SU-DHL-6 (cell line): ENCODE measurements around the gene ARHGEF38.

ENCODE experiments used
- H2AFZ ChIP-seq: fragments of 200-600 bp; sonication (generic); 2 replicates; pipeline ENCODE4 v1.6.1; 2014; ENCODE audit warnings: low read depth, mild to moderate bottlenecking, moderate library complexity, mixed read lengths, antibody characterized with exemption, low read length; ENCODE audit not compliant: severe bottlenecking
- H3F3A ChIP-seq: fragments of 200-600 bp; shearing (Covaris generic); 2 replicates; pipeline ENCODE4 v1.6.0; 2016; ENCODE audit warnings: antibody characterized with exemption, mild to moderate bottlenecking; ENCODE audit not compliant: insufficient read depth
- H3K27ac ChIP-seq: fragments of 200-600 bp; sonication (generic); 2 replicates; pipeline ENCODE4 v1.5.1; 2016; ENCODE audit warnings: low read depth, mild to moderate bottlenecking, low read length, moderate library complexity, mixed read lengths
- H3K27me3 ChIP-seq: fragments of 200-600 bp; sonication (generic), shearing (Covaris generic); 2 replicates; pipeline ENCODE4 v1.6.0; 2014; ENCODE audit warnings: mild to moderate bottlenecking, low read length
- H3K36me3 ChIP-seq: fragments of 200-600 bp; sonication (generic); 2 replicates; pipeline ENCODE4 v1.6.1; 2014; ENCODE audit warnings: mild to moderate bottlenecking, low read length, mixed read lengths
- H3K4me2 ChIP-seq: fragments of 300-600, 200-600 bp; shearing (Covaris generic), sonication (generic); 2 replicates; pipeline ENCODE4 v1.6.0; 2014; ENCODE audit warnings: low read length, low read depth, mild to moderate bottlenecking; ENCODE audit not compliant: poor library complexity, severe bottlenecking
- H3K4me3 ChIP-seq: fragments of 200-600 bp; sonication (generic); 2 replicates; pipeline ENCODE4 v1.5.1; 2014; ENCODE audit warnings: antibody characterized with exemption, low read length, mild to moderate bottlenecking, mixed read lengths; ENCODE audit not compliant: insufficient read depth, poor library complexity, severe bottlenecking
- H3K79me2 ChIP-seq: fragments of 200-600 bp; sonication (generic); 2 replicates; pipeline ENCODE4 v1.6.1; 2014; ENCODE audit warnings: mild to moderate bottlenecking, low read length, moderate library complexity; ENCODE audit not compliant: insufficient read depth
- H3K9ac ChIP-seq: fragments of 200-600 bp; sonication (generic); 2 replicates; pipeline ENCODE4 v1.7.0; 2014; ENCODE audit warnings: mild to moderate bottlenecking, low read length
- H3K9me2 ChIP-seq: fragments of 200-600 bp; sonication (generic); replicated peaks from 2 replicates; pipeline ENCODE4 v1.6.1; 2014; ENCODE audit warnings: low read length; ENCODE audit not compliant: insufficient read depth
- H3K9me3 ChIP-seq: fragments of 200-600 bp; sonication (generic); 2 replicates; pipeline ENCODE4 v1.6.1; 2014; ENCODE audit warnings: low read length, mixed read lengths; ENCODE audit not compliant: insufficient read depth
- H4K20me1 ChIP-seq: fragments of 200-600 bp; sonication (generic); 2 replicates; pipeline ENCODE4 v1.6.1; 2014; ENCODE audit warnings: low read depth, mild to moderate bottlenecking, antibody characterized with exemption, low read length, moderate library complexity, mixed read lengths
- EZH2phosphoT487 ChIP-seq: fragments of 200-600 bp; sonication (generic), shearing (Covaris generic); conservative IDR thresholded peaks from 2 replicates; pipeline ENCODE4 v1.6.1; 2018; ENCODE audit warnings: mild to moderate bottlenecking, antibody characterized with exemption, low read length, moderate library complexity, mixed read lengths
- TF ChIP-seq, protein P1 (sequence below): fragments of 200-600 bp; sonication (generic); IDR thresholded peaks from one replicate; pipeline ENCODE4 v1.5.1; 2017; ENCODE audit warnings: antibody characterized with exemption, mild to moderate bottlenecking, low read length, moderate library complexity; ENCODE audit not compliant: insufficient read depth, poor library complexity, severe bottlenecking

Gene ARHGEF38

DNA sequence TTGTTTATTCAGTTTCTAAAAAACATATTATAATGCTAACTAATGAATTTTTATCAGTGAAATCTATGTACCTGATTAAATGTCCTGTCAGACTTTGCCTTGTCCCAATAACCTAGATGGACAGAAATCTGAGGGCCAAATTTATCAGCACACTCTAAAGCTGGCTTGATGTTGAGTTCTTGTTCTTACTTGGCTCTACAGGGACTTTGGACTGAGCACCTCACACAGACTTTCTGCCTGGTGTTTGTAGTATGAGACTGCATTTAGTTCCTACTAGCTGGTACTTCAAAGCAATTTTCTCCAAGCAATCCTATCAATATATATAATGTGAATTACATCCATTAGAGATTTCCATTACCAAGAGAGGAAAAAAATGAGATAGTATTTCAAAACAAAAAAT, 118.3 kb downstream of the ARHGEF38 start:
- no peaks in the 10 kb centered on the region for H3K9me3 ChIP-seq
- H3F3A ChIP-seq = no peaks in the 10 kb centered on the region
- H3K9ac ChIP-seq = no peak overlapping the region
- H3K9me2 ChIP-seq = no peaks in the 10 kb centered on the region
- no peak overlapping the region for H3K4me2 ChIP-seq
- TF ChIP-seq, protein P1, sequence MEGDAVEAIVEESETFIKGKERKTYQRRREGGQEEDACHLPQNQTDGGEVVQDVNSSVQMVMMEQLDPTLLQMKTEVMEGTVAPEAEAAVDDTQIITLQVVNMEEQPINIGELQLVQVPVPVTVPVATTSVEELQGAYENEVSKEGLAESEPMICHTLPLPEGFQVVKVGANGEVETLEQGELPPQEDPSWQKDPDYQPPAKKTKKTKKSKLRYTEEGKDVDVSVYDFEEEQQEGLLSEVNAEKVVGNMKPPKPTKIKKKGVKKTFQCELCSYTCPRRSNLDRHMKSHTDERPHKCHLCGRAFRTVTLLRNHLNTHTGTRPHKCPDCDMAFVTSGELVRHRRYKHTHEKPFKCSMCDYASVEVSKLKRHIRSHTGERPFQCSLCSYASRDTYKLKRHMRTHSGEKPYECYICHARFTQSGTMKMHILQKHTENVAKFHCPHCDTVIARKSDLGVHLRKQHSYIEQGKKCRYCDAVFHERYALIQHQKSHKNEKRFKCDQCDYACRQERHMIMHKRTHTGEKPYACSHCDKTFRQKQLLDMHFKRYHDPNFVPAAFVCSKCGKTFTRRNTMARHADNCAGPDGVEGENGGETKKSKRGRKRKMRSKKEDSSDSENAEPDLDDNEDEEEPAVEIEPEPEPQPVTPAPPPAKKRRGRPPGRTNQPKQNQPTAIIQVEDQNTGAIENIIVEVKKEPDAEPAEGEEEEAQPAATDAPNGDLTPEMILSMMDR = no peak
- TF ChIP-seq EZH2phosphoT487 = no peak
- H2AFZ ChIP-seq = no peak overlapping the region
- H4K20me1 ChIP-seq = no peaks in the 10 kb centered on the region
- no peaks in the 10 kb centered on the region for H3K27me3 ChIP-seq
- no peaks in the 10 kb centered on the region for H3K79me2 ChIP-seq
- no peak overlapping the region for H3K4me3 ChIP-seq
- H3K36me3 ChIP-seq = no peaks in the 10 kb centered on the region
- no peak overlapping the region for H3K27ac ChIP-seq

DNA sequence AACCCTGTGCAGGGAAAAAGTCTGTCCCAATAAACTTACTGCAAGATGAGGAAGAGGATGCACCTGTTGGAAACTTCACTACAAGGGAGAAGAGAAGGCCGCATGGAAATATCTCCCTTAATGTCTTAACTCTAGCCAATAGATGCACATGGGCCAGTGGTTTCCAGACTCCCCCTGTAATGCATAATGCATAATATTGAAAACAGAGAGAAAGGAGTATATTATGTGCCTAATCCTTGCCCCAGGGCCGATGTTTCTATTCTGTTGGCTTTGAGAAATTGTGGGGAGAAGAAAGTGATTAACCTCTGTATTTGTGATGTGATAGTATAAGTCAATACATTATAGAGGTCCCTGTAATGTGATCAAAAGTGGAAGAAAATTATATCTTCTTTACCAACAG, 118.9 kb downstream of the ARHGEF38 start:
- Histone ChIP-seq H3K79me2 (no peaks in the 10 kb centered on the region), H3K9ac (no peak overlapping the region), H3K4me3 (no peak overlapping the region), H3K36me3 (no peaks in the 10 kb centered on the region), H4K20me1 (no peaks in the 10 kb centered on the region), H3K9me3 (no peaks in the 10 kb centered on the region), H2AFZ (no peak overlapping the region), H3K4me2 (no peak overlapping the region), H3K27me3 (no peaks in the 10 kb centered on the region), H3K9me2 (no peaks in the 10 kb centered on the region), H3K27ac (no peak overlapping the region), H3F3A (no peaks in the 10 kb centered on the region)
- TF ChIP-seq EZH2phosphoT487 = no peak
- TF ChIP-seq, protein P1 = no peak

DNA sequence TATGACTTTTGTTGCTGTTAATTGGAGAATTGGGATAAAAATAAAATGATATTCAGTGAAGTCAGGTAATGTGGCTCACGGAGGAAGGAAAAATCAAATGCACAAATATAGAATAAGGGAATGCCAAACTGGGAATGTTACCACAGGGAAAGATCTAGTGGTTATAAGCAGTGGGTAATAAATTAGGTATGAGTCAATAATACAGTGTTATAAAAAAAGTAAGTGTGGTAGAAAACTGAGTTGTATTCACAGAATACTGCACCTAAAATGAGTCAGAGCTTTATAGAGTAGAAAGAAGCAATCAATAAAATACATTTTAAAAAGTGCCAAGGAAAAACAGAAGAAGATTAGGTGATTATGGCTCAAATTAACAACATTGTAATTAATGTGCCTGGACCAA, 121.6 kb downstream of the ARHGEF38 start:
- Histone ChIP-seq H3K9ac (no peak overlapping the region), H3K9me3 (no peaks in the 10 kb centered on the region), H3K27ac (no peak overlapping the region), H3K36me3 (no peaks in the 10 kb centered on the region), H3K4me2 (no peak overlapping the region), H3K9me2 (no peaks in the 10 kb centered on the region), H3K4me3 (no peak overlapping the region), H4K20me1 (no peaks in the 10 kb centered on the region), H2AFZ (no peak overlapping the region), H3F3A (no peaks in the 10 kb centered on the region), H3K27me3 (no peaks in the 10 kb centered on the region), H3K79me2 (no peaks in the 10 kb centered on the region)
- TF ChIP-seq EZH2phosphoT487 = no peak
- TF ChIP-seq, protein P1 = no peak
